ES-I3 (cell line): ENCODE measurements around the gene CROCC2.

Experiments used
- H3K36me3 ChIP-seq: 2 replicates; pipeline ENCODE4 v1.6.1; 2013; ENCODE audit warnings: mild to moderate bottlenecking, low read length, control low read depth, moderate library complexity; ENCODE audit not compliant: insufficient read depth
- H3K4me1 ChIP-seq: 2 replicates; pipeline ENCODE4 v1.6.1; 2013; ENCODE audit warnings: mild to moderate bottlenecking, control low read depth, low read length; ENCODE audit not compliant: insufficient read depth
- H3K9ac ChIP-seq: 2 replicates; pipeline ENCODE4 v1.6.1; 2013; ENCODE audit warnings: low read depth, mild to moderate bottlenecking, low read length, moderate library complexity
- H3K9me3 ChIP-seq: 2 replicates; pipeline ENCODE4 v1.6.1; 2013; ENCODE audit warnings: mild to moderate bottlenecking, low read length, moderate library complexity; ENCODE audit not compliant: control insufficient read depth, insufficient read depth

CROCC2 gene

DNA sequence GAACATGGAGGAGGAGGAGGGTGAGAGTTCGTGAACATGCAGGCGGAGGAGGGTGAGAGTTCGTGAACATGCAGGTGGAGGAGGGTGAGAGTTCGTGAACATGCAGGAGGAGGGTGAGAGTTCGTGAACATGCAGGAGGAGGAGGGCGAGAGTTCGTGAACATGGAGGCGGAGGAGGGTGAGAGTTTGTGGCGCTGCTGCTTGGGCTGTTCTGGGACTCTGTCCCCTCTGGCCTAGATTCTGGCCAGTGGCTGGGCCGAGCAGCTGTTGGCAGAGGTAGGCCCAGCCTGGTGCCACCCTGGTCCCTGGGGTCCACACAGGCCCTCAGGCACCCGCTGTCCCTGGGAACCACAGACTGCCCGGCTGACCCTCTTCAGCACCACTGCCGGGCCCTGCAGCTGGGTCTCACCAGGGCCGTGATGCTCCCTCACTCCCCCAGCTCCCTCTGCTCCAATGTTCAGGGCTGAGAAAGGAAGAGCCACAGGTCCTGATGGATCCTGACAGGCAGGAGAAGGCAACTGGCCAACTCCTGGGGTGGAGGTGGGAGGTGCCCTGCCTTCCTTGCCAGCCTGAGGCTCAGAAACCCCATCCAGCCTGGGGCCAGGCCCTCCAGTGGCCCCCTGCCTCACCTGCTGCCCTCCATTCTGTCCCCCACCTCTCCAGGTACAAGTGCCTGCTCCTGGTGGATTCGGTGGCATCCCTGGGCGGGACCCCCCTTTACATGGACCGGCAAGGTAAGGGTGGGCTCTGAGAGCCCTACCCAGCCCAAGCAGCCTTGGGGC is 33.6 kb upstream of the CROCC2 start:
- Histone ChIP-seq H3K9ac (no peak overlapping the region), H3K4me1 (no peaks in the 10 kb centered on the region), H3K9me3 (no peaks in the 10 kb centered on the region), H3K36me3 (no peaks in the 10 kb centered on the region)

DNA sequence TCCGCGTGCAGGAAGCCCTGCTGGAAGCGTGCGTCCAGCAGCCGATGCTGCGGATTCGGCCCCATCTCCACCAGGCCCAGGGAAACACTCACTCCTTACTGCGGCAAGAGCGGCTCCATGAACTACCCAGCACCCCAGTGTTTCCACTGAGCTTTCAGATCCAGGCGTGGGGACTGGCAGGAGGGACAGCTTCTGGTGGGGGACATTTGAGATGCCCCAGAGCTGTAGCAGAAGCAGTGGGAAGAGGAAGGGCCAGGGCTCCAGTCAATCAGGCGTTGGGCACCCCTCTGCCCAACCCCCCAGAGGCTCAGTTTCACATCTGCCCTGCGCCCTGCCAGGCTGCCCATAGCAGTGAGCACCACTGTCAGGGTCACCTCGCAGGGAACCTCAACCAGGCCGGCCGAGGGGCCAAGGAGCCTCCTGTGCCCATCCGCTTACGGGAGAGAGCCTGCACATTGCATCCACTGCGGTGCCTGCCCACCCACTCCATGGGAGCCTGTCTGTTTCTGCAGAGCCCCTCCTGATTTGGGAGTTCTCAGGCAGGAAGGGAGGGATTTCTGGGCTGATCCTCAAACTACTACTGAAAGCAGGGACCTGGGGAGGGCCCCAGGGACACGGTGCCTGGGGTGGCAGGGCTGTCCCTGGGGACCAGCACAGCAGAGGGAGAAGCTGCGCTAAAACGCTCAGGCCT is 32.9 kb upstream of the CROCC2 start:
- no peaks in the 10 kb centered on the region for H3K36me3 ChIP-seq
- no peak overlapping the region for H3K9ac ChIP-seq
- no peaks in the 10 kb centered on the region for H3K9me3 ChIP-seq
- no peaks in the 10 kb centered on the region for H3K4me1 ChIP-seq

DNA sequence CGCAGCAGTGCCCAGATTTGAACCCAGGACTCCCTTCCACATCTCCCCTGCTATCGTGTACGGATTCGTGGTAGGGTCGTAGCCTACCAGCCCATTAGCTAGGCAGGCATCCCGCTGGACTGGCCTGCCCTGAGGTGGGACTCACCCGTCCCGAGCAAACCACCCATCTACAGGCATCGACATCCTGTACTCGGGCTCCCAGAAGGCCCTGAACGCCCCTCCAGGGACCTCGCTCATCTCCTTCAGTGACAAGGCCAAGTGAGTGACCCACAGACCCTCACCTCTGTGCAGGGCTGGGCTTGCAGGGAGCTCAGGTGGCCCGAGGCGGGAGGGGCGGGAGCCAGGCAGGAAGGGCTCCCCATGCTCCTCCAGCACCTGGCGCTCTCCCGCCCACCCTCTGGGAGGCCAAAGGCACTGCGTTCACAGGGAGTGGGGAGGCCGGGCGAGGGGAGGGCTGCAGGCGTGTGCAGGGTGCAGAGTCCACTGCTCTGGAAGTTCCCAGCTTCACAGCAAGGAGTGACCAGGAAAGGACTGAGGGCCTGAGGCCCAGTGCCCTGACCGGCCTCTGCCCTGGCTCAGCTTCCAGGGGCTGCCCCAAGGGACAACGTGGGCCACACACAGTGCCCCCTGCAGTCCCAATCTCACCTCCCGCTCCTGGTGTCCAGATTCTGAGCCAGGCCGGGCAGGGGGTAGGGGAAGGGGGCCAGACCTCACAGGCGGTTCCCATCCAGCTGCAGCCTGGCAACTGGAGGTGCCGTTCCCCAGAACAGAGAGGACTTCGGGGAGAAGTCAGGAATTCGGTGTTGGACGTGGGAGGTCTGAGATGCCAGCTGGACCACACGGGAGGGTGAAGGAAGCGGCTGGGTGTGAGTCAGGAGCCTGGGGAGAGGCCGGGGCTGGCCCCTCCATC is 32.1 kb upstream of the CROCC2 start:
- Histone ChIP-seq H3K4me1 (no peaks in the 10 kb centered on the region), H3K9me3 (no peaks in the 10 kb centered on the region), H3K36me3 (no peaks in the 10 kb centered on the region), H3K9ac (no peak overlapping the region)

DNA sequence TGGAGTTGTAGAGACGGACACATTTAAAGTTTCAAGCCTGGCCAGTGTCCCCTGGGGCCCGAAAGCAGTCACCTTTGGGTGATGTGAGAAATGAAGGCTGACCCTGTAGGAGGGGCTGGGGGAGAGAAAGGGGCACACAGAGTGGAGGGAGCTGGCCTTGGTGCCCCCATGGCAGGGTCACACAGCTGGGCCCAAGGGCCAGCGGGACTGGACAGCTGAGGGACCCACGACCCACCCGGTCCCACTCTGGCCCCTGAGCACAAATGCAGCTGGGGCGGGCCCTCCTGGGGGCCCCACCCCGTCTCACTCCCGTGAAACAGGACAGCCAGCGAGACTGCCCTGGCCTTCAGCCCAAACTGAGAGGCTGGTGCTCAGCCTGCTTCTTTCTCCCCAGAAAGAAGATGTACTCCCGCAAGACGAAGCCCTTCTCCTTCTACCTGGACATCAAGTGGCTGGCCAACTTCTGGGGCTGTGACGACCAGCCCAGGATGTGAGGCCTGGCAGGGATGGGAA is 31.4 kb upstream of the CROCC2 start:
- Histone ChIP-seq H3K4me1 (no peaks in the 10 kb centered on the region), H3K36me3 (no peaks in the 10 kb centered on the region), H3K9ac (no peak overlapping the region), H3K9me3 (no peaks in the 10 kb centered on the region)

DNA sequence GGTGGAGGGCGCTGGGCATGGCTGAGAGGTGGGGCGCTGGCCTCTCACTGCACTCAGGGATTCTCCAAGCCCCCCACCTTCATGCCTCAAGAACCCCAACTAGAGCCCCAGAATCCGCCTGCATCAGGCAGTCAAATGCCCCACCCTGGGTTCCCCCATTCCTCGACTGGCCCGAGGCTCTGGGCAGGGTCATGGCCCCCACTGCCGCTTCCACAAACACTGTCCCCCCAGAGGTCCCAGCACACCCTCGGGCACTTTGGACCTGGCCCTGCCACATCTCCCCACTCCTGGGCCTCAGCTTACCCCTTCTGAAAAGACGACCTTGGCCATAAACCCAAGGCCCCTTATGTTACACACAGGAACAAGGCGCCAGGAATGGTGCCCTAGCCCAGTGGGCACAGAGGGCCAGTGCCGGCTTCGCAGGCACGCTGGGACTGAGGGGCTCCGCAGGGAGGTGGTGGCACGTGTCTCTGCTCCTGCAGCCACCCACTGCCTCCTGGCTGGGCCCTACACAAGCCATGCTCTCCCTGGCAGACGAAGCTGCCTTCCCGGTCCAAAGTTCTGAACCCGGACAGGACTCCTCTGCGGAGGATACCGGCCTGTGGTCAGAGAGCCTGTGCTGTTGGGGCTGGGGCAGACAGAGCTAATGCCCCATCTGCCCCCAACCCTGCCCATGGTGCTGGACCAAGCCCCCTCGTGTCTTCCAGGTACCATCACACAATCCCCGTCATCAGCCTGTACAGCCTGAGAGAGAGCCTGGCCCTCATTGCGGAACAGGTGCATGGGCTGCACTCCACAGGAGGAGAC is 30.7 kb upstream of the CROCC2 start:
- Histone ChIP-seq H3K9ac (no peak overlapping the region), H3K36me3 (no peaks in the 10 kb centered on the region), H3K4me1 (no peaks in the 10 kb centered on the region), H3K9me3 (no peaks in the 10 kb centered on the region)

DNA sequence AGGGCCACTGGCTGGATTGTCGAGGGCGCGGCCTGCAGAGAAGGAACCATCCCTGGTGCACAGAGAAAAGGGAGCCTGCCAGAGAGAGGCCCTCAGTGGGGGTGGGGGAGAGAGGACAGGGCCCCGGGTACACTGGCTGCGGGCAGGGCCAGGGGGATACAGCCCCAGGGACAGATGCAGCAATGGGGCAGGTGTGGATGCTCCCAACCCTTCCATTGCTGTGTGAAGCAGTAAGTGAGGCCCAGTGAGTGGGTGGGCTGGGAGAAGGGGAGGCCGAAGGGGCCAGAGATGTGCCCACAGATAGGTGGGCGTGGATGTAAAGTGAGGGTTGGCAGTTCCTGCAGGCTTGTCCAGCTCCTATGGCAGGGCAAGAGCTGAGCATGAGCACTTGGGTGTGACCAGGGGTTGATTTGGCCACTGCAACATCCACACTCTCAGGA is 30.1 kb upstream of the CROCC2 start:
- H3K9me3 ChIP-seq = no peaks in the 10 kb centered on the region
- H3K9ac ChIP-seq = no peak overlapping the region
- H3K4me1 ChIP-seq = no peaks in the 10 kb centered on the region
- H3K36me3 ChIP-seq = no peaks in the 10 kb centered on the region

DNA sequence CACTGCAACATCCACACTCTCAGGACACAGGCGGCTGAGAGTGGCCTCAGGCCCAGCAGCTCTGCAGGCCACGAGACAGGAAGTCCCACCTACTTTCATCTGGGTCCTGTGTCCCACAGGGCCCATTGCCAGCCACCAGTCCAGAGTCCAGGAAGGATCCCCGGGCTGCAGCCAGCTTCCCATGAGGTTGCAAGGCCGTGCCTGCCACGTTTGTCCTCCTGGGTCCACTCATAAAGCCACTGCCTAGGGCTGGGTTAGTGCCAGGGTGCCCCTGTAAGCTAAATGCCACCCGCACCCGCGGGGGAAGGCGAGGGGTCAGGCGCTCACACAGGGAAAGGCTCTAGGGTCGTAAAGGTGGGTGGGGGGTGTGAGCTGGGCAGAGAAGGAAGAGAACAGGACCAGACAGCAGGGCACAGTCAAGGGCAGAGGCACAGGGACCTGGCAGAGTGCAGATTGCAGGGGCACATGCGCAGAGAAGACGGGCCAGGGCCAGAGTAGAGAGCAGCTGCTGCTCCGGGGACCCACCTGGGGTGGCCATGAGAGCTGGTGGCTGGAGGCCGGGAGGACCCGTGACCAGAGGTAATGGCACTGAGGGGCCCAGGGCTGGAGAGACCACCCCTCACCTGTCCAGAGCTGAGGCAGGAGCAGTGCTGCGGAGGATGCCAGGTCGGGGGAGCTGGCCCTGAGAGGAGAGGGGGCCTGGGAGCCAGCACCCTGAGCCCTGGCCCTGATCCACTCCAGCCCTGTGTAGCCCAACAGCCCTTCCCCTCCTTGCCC is 29.5 kb upstream of the CROCC2 start:
- no peaks in the 10 kb centered on the region for H3K9me3 ChIP-seq
- H3K9ac ChIP-seq = no peak overlapping the region
- no peaks in the 10 kb centered on the region for H3K36me3 ChIP-seq
- no peaks in the 10 kb centered on the region for H3K4me1 ChIP-seq

DNA sequence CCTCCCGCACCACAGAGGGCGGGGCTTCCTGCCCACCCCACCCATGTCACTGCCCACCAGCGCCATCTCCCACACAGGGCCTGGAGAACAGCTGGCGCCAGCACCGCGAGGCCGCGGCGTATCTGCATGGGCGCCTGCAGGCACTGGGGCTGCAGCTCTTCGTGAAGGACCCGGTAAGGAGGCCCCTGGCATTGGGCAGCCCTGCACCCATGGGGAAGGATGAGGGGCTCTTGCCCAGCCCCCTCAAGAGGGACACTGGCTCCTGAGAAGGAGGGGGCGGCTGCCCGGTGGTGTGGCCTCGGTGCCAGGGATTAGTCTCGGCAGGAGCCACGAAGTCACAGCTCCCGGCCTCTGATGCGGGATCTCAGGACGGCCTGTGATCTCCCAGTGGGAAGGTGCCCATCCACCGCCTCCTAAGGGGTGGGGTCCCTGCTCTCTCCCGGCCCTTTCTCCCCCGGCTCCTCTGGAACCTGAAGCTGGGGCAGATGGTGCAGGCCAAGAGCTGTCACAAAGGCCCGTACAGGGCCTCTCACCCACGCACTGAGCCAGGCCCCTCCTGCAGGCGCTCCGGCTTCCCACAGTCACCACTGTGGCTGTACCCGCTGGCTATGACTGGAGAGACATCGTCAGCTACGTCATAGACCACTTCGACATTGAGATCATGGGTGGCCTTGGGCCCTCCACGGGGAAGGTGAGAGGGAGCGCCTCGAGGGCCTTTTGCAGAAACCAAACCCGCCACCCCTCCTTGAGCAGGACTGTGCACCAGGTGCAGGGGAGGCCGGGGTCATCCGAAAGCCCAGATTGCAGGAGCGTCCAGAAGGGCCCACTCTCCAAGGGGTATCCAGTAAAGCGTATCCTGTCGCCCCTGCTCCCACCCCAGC is 28.4 kb upstream of the CROCC2 start:
- H3K4me1 ChIP-seq = no peaks in the 10 kb centered on the region
- H3K9me3 ChIP-seq = no peaks in the 10 kb centered on the region
- no peak overlapping the region for H3K9ac ChIP-seq
- H3K36me3 ChIP-seq = no peaks in the 10 kb centered on the region

DNA sequence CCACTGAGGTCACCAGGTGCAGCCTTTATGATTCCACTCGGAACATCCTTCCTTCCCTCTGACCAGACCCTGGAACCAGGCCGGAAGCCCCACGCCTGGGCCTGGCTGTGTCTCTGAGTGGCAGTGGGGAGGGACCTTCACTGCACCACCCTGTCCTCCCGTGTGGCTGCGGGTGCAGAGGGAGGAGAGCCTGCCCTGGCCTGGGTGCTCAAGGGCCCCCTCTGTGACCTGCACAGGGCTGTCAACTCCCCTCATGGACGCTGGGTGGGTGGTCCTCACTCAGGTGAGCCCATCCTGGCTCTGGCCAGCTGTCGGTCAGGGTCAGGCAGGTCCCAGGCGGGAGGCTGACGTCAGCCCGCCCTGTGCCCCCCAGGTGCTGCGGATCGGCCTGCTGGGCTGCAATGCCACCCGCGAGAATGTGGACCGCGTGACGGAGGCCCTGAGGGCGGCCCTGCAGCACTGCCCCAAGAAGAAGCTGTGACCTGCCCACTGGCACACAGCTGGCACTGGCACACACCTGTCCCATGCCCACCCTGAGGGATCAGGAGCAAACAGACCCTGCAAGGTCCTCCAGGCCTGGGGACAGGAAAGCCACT is 27.7 kb upstream of the CROCC2 start:
- no peak overlapping the region for H3K9ac ChIP-seq
- no peaks in the 10 kb centered on the region for H3K4me1 ChIP-seq
- H3K9me3 ChIP-seq = no peaks in the 10 kb centered on the region
- no peaks in the 10 kb centered on the region for H3K36me3 ChIP-seq

DNA sequence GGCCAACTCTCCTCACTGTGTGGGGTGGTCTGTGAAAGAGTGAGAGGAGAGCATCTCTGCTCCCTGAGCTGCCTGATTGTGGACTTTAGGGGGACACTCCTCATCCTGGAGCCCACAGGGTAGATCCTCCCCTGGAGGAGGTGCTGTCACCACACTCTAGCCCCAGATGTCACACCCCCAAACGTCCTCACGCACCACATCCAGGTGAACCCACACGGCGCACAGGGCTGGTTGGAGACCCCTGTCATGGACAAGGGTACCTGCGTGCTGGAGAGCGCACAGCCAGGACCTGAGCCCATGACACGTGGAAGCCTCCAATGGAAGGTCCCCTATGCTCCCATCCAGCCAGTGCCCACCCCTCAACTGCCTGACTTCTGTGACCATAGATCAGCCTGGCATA is 27.0 kb upstream of the CROCC2 start:
- H3K9me3 ChIP-seq = no peaks in the 10 kb centered on the region
- H3K36me3 ChIP-seq = no peaks in the 10 kb centered on the region
- H3K4me1 ChIP-seq = no peaks in the 10 kb centered on the region
- no peak overlapping the region for H3K9ac ChIP-seq

DNA sequence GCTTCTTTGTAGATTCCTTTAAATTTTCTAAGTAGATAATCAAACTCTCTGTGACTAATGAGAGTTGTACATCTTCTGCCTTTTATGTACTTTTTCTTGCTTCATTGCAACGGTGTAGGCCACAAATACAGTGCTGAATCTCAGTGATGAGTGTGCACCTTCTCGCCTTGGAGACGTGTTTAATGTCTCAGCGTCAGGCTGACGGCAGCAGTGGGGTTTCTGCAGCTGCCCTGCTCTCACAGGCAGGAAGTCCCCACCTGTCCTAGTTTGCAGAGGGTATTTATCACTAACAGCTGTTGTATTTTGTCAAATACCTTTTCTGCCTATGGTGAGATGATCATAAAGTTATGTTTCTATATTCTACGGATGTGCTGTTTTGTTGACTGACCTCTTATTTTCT is 24.2 kb upstream of the CROCC2 start:
- Histone ChIP-seq H3K36me3 (no peaks in the 10 kb centered on the region), H3K9me3 (no peaks in the 10 kb centered on the region), H3K9ac (no peak overlapping the region), H3K4me1 (no peaks in the 10 kb centered on the region)

DNA sequence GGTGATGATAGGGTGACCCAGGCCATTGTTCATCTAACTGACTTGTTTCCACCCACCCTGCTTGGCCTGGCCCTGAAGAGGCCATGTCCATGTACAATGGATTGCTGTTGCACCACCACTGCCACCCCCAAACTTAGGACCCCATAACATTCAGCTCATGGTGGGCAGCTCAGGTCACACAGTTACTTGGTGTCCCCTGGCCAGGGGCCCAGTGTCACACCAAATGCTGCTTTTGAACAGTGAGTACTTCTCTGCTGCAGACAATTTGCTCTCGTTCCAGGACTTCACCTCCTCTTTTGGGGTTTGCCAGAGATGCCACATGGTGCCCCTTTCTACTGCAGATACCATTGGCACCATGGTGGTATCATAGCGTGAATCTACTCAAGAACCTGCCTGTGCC is 21.9 kb upstream of the CROCC2 start:
- no peaks in the 10 kb centered on the region for H3K4me1 ChIP-seq
- H3K36me3 ChIP-seq = no peaks in the 10 kb centered on the region
- no peaks in the 10 kb centered on the region for H3K9me3 ChIP-seq
- no peak overlapping the region for H3K9ac ChIP-seq
